Occipital lobe (tissue), 2 donors: ENCODE data around the gene ADGRG1. TPM values are rescaled to one million over a fixed set of nuclear protein-coding genes. Genes with fewer than 3 reads are reported as not detected.
"Not testable (repeated sequence)": the region's sequence is repeated elsewhere in the genome, so short reads cannot be mapped to it uniquely, and the experiment has no call there.

ENCODE experiments used
- DNase-seq: peaks from one replicate; lab custom pipeline; 2025; lab: John Stamatoyannopoulos, UW
- total RNA-seq: library from RNA; depleted of rRNA; stranded (reverse); fragments of >200 nt; gene quantifications from one replicate; pipeline ENCODE4 v1.2.3, GENCODE V29; 2014

The ADGRG1 gene
- total RNA-seq, 1 donor from 2014 or later: 31.4 TPM

DNA sequence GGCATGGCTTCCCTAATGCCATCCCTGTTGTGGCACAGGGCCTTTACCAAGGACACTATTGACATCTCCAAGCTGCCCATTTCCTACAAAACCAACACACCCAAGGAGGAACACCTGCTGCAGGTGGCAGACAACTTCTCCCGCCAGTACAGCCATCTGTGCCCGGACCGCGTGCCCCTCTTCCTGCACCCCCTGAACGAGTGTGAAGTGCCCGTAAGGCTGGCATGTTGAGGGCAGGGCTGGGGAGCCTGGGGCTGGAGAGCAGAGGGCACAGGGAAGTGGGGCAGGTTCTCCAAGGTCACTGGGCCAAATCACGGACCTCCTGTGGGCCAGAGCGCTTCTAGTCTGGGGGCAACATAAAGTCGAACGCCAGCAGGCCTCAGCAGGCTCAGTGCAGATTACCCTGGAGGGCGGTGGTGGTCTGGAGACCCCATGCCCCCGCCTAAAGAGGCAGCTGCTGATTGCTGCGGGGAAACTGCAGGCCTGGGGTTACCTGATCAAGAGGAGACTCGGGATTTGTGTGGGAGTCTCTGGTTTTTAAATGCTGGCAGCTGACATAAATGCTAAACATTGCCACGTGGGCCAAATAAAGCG, 70.5 kb downstream of the ADGRG1 start:
- DNase-seq: no peak

DNA sequence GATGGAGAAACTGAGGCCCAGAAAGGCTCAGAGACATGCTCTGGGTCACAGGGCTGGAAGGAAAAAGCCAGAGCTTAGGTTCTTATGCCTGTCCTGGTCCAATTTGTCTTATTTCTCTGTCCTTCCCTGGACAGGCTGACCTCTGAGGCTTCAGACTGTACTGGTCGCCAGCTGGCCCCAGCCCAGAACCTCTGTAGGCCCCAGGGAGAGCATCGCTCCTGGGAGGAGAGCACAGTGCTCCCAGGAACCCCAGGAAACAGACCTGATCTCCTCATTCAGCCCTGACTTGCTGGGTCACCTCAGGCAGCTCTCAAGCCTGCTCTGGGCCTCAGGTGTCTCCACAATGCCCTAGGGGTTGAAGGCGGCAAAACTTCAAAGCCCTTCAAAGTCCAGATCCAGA, 71.1 kb downstream of the ADGRG1 start:
- no peak for DNase-seq

DNA sequence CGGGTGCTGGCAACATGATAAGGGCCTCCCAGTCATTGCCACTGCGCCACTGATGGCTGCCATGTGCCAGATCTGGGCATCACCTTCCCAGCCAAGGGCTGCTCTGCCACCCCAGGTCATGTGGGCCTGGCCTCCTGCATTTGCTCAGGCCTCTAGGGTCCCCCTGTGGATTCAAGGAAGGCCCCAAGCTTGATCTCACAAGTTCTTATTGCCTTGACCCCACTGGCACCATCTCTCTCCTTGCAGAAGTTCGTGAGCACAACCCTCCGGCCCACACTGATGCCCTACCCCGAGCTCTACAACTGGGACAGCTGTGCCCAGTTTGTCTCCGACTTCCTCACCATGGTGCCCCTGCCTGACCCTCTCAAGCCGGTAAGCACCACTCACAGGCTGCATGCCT, 71.5 kb downstream of the ADGRG1 start:
- DNase-seq: no peak

DNA sequence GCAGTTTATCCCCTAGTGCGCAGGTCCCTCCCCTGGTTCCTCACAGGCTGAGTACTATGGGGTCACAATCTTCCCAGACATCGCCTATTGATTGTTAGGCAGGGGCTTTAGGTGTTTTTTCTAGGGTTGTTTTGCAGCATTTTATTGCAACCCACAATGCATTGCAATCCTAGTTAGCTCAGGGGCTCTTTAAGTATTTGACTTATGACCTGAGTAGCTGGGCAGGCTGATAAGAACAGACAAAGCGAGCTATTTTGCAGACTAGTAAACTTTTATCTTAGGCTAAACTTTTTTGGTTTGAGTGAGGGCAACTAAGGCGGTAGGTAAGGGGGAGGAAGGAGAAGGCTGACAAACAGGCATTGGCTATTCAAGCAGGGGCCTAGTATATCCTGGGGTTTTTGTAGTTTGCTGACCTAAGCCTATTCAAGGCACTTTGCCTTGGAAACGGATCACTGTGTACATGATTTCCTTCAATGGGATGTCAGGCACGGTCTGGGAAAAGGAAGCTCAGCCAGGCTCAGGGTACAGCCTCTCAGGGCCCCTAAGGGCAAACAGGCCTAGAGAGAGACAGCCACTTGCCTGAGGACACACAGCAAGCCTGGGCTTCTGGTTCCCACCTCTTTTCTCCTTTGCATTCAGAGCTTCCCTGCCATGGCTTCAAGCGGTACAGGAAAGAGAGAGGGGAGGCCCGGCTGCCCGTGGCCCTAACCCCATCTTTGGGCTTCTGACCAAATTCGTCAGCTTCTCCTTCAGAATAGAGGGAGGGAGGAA, 72.5 kb downstream of the ADGRG1 start:
- DNase-seq: no peak

DNA sequence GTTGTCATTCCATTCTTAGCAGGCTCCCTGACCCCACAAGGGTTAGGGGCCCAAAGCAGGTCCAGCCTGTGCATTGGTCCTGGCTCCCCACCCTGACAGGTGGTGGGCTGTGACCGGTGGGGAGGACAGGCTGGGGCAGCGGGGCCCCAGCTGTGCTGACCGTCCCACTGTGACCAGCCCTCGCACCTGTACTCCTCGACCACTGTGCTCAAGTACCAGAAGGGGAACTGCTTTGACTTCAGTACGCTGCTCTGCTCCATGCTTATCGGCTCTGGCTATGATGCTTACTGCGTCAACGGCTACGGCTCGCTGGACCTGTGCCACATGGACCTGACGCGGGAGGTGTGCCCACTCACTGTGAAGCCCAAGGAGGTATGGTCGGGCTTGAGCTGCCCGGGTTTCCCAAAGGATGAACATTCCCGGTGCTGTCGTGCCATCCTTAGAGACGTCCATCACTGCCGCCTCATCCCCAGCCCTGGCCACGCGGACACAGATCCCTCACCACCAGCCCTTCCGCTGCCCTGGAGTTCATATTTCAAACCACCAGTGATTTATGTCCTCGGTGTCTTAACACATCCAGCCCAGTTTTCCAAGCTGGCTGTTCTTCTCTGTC, 73.4 kb downstream of the ADGRG1 start:
- DNase-seq: no peak

DNA sequence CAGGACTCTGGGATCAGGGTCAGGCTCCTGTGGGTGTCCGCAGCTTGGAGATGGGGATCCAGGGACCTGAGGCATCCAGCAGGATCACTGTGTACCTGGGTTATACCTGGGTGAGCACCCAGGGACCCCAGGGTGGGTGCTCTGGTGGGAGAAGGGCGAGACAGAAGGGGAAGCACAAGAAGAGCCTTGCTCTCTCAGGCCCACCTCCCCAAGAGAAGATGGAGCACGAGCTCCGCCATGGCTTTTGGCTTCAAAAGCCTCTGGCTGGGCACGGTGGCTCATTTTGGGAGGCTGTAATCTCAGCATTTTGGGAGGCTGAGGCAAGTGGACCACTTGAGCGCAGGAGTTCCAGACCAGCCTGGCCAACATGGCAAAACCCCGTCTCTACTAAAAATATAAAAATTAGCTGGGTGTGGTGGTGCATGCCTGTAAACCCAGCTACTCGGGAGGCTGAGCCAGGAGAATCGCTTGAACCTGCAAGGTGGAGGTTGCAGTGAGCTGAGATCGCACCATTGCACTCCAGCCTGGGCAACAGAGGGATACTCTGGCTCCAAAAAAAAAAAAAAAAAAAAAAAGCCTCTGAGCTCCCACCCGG, 75.1 kb downstream of the ADGRG1 start:
- DNase-seq: no peak

DNA sequence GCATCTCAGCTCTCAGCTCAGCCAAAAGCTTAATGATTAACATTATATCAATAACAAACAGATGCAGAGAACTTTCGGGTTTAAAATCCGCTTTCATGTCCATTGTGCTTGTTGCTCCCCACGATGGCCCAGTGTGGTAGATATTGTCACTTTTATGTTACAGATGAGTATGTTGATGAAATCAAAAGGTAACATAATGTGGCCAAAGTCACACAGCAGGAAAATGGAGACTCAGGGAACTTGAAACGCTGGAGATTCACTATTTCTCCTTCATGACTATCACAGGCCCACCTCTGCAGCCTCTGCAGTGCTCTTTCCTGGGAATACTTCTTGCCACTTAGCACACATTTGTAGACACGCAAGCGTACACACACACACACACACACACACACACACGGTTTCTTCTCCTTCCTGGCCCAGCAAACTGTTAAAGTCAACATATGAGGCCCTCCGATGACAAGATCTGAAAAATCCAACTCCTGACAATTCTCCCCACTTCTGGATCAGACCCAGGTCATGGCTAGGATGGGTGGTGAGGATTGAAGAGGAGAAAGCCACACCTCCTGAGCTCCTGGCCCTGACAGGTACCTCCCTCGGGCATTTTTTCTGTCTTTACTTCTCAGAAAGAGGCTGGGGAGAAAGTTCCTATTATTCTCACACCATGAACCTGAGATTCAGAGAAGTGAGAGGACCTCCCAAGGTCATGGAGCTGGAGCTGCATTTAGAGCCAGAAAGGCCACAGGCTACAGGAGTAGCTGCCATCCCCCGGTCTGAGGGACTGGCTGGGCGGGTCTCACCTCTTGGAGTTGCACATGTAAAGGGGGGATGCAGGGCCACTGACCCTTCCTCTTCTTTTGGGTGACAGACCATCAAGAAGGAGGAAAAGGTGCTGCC, 75.8 kb downstream of the ADGRG1 start:
- DNase-seq: no peak

DNA sequence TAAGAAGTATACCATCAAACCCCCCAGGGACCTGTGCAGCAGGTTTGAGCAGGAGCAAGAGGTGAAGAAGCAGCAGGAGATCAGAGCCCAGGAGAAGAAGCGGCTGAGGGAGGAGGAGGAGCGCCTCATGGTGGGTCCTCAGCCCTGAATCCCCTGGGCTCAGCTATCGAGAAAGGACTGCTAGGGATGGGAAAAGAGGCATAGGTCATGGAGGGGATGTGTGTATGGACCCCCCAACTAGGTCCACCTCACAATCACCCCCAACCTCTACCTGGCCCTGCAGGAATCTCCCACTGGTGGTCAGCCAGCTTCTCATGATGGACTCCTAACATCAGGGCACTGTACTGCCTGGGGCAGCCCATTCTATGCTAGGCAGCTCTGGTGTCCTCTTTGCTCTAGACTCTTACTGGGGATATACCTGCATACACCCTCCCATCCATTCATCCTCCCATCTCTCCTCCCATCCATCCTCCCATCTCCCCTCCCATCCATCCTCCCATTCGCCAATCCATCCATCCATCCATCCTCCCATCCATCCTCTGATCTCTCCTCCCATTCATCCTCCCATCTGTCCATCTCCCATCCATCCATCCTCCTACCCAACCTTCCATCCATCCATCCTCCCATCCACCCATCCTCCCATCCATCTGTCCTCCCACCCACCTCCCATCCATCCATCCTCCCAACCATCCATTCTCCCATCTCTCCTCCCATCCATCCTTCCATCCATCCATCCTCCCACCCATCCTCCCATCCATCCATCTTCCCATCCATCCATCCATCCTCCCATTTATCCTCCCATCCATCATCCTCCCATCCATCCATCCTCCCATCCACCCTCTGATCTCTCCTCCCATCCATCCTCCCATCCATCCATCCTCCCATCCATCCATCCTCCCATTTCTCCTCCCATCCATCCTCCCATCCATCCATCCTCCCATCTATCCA, 76.7 kb downstream of the ADGRG1 start:
- DNase-seq: no peak

DNA sequence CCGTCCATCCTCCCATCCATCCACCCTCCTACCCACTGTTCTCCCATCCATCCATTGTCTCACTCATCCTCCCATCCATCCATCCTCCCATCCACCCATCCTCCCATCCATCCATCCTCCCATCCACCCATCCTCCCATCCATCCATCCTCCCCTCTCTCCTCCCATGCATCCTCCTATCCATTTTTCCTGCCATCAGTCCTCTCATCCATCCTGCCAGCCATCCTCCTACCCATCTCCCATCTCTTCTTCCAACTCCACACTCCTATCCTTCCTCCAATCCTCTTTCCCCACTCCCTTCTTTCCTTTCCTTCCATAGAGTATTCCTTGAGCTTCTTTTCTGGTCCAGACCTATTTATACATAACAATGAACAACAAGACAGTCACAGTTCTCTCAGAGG, 78.3 kb downstream of the ADGRG1 start:
- DNase-seq: no peak

DNA sequence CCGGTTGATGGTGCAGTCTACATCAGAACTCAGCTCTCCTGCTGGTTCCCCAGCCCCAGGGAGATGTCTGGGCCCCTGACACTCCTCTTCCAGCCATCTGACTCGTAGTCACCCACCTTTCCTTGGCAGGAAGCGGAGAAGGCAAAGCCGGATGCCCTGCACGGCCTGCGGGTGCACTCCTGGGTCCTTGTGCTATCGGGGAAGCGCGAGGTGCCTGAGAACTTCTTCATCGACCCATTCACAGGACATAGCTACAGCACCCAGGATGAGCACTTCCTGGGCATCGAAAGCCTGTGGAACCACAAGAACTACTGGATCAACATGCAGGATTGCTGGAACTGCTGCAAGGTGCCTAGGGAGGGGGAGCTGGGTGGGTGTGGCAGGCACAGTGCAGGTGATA, 78.9 kb downstream of the ADGRG1 start:
- no peak for DNase-seq

DNA sequence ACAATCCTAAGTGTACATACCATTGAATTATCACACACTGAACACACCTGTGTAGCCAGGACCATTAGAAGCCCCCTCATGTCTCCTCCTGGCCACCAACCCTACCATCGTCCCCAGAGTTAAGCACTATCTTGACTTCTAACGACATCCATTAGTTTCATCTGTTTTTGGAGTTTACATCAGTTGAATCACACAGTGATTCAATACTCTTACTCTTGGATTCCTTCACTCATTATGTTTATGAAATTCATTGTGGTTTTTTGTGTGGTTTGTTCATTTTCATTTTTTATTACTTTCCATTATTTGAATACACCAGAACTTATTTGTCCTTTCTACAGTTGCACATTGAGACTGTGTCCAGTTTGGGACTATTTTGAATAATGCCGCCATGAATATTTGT, 79.7 kb downstream of the ADGRG1 start:
- no peak for DNase-seq

DNA sequence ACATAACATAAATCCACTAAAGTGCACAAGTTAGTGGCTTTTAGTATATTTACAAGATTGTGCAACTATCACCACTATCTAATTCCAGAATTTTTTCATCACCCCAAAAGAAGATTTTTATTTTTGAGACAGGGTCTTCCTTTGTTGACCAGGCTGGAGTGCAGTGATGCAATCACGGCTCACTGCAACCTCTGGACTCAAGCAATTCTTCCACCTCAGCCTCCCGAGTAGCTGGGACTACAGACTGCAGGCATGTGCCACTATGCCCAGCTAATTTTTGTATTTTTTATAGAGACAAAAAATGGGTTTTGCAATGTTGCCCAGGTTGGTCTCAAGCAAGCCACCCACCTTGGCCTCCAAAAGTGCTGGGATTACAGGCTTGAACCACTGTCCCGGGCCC, 81.2 kb downstream of the ADGRG1 start:
- no peak for DNase-seq

DNA sequence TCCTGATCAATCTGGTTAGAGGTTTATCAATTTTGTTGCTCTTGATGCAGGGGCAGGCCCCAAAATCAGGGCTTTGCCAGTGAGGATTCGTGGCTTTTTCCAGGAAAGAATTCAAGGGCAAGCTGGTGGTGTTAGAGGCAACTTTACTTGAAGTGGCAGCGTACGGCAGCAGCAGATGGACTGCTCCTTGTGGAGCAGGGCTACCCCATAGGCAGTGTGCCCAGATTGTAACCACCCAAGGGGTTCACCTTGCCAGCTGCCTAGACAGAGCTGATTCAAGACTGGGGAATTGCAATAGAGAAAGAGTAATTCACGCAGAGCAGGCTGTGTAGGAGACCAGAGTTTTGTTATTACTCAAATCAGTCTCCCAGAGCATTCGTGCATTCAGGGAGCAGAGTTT, 82.9 kb downstream of the ADGRG1 start:
- DNase-seq: no peak

DNA sequence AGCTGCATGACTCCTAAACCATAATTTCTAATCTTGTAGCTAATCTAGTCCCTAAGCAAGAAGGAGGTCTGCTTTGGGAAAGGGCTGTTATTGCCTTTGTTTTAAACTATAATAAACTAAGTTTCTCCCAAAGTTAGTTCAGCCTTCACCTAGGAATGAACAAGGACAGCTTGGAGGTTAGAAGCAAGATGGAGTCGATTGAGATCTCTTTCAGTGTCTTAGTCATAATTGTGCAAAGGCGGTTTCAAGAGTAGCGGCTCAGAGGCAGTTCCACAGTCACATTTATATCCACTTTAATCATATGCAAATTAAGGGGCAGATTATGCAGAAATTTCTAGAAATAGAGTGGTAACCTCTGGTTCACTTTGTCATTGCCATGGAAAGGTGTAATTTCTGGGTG, 83.6 kb downstream of the ADGRG1 start:
- DNase-seq: no peak

DNA sequence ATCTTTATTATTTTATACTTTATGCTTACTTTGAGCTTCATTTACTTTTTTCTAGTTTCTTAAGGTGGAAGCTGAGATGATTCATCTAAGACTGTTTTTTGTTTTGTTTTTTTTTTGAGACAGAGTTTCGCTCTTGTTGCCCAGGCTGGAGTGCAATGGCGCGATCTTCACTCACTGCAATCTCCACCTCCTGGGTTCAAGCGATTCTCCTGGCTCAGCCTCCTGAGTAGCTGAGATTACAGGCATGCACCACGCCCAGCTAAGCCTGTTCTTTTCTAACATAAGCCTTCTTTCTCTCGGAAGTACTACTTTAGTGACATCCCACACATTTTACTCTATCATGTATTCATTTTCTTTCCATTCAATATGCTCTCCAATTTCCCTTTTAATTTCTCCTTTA, 84.1 kb downstream of the ADGRG1 start:
- not testable (repeated sequence) for DNase-seq

DNA sequence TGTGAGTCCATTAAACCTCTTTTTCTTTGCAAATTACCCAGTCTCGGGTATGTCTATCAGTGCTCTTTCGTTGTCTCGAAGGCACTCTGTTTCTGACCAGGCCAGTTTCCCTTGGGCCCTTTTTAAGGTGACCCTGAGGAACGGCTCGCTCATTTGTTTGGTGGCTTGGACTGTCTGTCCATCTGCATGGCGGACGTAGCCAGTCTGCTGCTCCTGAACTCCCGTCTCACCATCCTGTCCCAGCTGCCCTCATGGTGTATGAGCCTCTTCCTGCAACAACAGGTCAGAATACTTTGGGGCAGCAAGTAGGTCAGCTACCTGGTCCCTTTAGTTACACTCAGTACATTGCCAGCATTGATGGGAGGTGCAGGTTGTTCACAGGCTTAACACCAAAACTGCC, 85.2 kb downstream of the ADGRG1 start:
- no peak for DNase-seq

DNA sequence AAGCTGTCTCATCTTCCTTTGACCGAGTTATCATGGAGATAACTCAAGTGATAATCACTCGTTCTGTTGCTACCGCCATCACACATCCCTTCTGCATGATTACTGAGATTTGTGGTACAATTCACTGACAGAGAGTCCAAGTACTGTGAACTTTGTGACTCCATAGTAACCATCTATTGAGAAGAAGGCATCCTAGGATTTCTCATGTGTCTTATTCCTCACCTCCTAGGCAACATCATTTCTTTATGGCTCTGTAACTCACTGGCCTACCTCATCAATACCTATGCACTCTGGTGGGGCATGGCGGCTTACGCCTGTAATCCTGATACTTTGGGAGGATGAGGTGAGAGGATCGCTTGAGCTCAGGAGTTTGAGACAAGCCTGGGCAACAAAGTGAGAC, 85.6 kb downstream of the ADGRG1 start:
- no peak for DNase-seq
